WTC11 (cell line): ENCODE measurements around the gene GOSR2. TPM values are rescaled to one million over a fixed set of nuclear protein-coding genes. Genes with fewer than 3 reads are reported as not detected.

Experiments
- ATAC-seq: fragments of 200-7000 bp; cut with Tn5 transposase; 2 replicates; pipeline ENCODE4 v1.10.0; 2021; ENCODE audit warnings: mild to moderate bottlenecking, moderate library complexity
- CTCF ChIA-PET: fragments of 300-600 bp; sonication (Branson Sonifier 250); formaldehyde crosslinking; loops from one replicate; lab custom pipeline; 2021; ENCODE audit warnings: antibody characterized with exemption; lab: Charles Lee
- POLR2A ChIA-PET: fragments of 350-600 bp; sonication (Branson Sonifier 250); formaldehyde crosslinking; loops from one replicate; lab custom pipeline; 2021; ENCODE audit warnings: antibody characterized with exemption; lab: Charles Lee
- DNase-seq: peaks from one replicate; pipeline ENCODE4 v3.0.0; 2021; ENCODE audit warnings: low spot score
- H3K27ac Mint-ChIP-seq: 2 replicates; pipeline ENCODE4 v1.8.0; 2021; ENCODE audit warnings: mixed read lengths
- H3K27me3 Mint-ChIP-seq: 2 replicates; pipeline ENCODE4 v1.8.0; 2021; ENCODE audit warnings: low read depth, mild to moderate bottlenecking, moderate library complexity, mixed read lengths
- H3K36me3 Mint-ChIP-seq: 2 replicates; pipeline ENCODE4 v1.8.0; 2021; ENCODE audit warnings: mixed read lengths
- H3K4me1 Mint-ChIP-seq: 2 replicates; pipeline ENCODE4 v1.8.0; 2022; ENCODE audit warnings: mixed read lengths
- H3K4me3 Mint-ChIP-seq: 2 replicates; pipeline ENCODE4 v1.8.0; 2021; ENCODE audit warnings: mild to moderate bottlenecking, moderate library complexity, mixed read lengths
- H3K9me3 Mint-ChIP-seq: 2 replicates; pipeline ENCODE4 v1.8.0; 2021; ENCODE audit warnings: mixed read lengths
- ARID4B ChIP-seq: sonication (generic); formaldehyde crosslinking; IDR thresholded peaks from 2 replicates; pipeline ENCODE4 v1.8.0; 2023; ENCODE audit warnings: missing genetic modification reagents, mild to moderate bottlenecking, borderline replicate concordance
- ATF2 ChIP-seq: sonication (generic); formaldehyde crosslinking; IDR thresholded peaks from 2 replicates; pipeline ENCODE4 v1.8.1; 2022; ENCODE audit warnings: low read depth, missing genetic modification reagents, borderline replicate concordance
- CBFB ChIP-seq: sonication (generic); formaldehyde crosslinking; IDR thresholded peaks from 2 replicates; pipeline ENCODE4 v1.8.1; 2022; ENCODE audit warnings: mild to moderate bottlenecking, low read depth, missing genetic modification reagents
- CDX4 ChIP-seq: fragments of 250-450 bp; sonication (Bioruptor Pico); IDR thresholded peaks from 2 replicates; pipeline ENCODE4 v1.9.0; 2021; ENCODE audit warnings: moderate library complexity, mild to moderate bottlenecking, inconsistent platforms, borderline replicate concordance
- CTCF ChIP-seq: fragments of 200-600 bp; IDR thresholded peaks from 2 replicates; pipeline ENCODE4 v1.8.0; 2022; ENCODE audit warnings: antibody characterized with exemption
- ESRRA ChIP-seq: sonication (generic); formaldehyde crosslinking; IDR thresholded peaks from 2 replicates; pipeline ENCODE4 v1.8.1; 2022; ENCODE audit warnings: mild to moderate bottlenecking, missing genetic modification reagents, borderline replicate concordance
- ETV6 ChIP-seq: sonication (generic); formaldehyde crosslinking; IDR thresholded peaks from 2 replicates; pipeline ENCODE4 v1.8.1; 2022; ENCODE audit warnings: mild to moderate bottlenecking, missing genetic modification reagents
- JUN ChIP-seq: sonication (generic); formaldehyde crosslinking; IDR thresholded peaks from 2 replicates; pipeline ENCODE4 v1.8.0; 2023; ENCODE audit warnings: mild to moderate bottlenecking, missing genetic modification reagents
- MAX ChIP-seq: sonication (generic); formaldehyde crosslinking; IDR thresholded peaks from 2 replicates; pipeline ENCODE4 v1.8.0; 2022; ENCODE audit warnings: mild to moderate bottlenecking, missing genetic modification reagents
- SP1 ChIP-seq: sonication (generic); formaldehyde crosslinking; conservative IDR thresholded peaks from 2 replicates; pipeline ENCODE4 v1.8.1; 2022; ENCODE audit warnings: missing genetic modification reagents
- TCF7 ChIP-seq: sonication (generic); formaldehyde crosslinking; IDR thresholded peaks from 2 replicates; pipeline ENCODE4 v1.8.0; 2022; ENCODE audit warnings: mild to moderate bottlenecking, low read depth, missing genetic modification reagents, moderate library complexity
- TEAD1 ChIP-seq: sonication (generic); formaldehyde crosslinking; IDR thresholded peaks from 2 replicates; pipeline ENCODE4 v1.8.0; 2022; ENCODE audit warnings: mild to moderate bottlenecking, missing genetic modification reagents
- ZBTB21 ChIP-seq: sonication (generic); formaldehyde crosslinking; IDR thresholded peaks from 2 replicates; pipeline ENCODE4 v1.8.1; 2023; ENCODE audit warnings: mild to moderate bottlenecking, missing genetic modification reagents, borderline replicate concordance
- ZNF671 ChIP-seq: fragments of 250-450 bp; sonication (Bioruptor Pico); IDR thresholded peaks from 2 replicates; pipeline ENCODE4 v1.8.0; 2021; ENCODE audit warnings: mild to moderate bottlenecking
- total RNA-seq: library from RNA; stranded (reverse); gene quantifications from 3 replicates; pipeline ENCODE4 v1.2.3, GENCODE V29; 2021
- TF ChIP-seq, protein P1 (sequence below): fragments of 250-450 bp; sonication (Bioruptor Pico); IDR thresholded peaks from 2 replicates; pipeline ENCODE4 v1.8.0; 2021; ENCODE audit warnings: mild to moderate bottlenecking
- TF ChIP-seq, protein P2 (sequence below): sonication (generic); formaldehyde crosslinking; IDR thresholded peaks from 2 replicates; pipeline ENCODE4 v1.8.0; 2023; ENCODE audit warnings: mild to moderate bottlenecking, missing genetic modification reagents
- TF ChIP-seq, protein P3 (sequence below): sonication (generic); formaldehyde crosslinking; IDR thresholded peaks from 2 replicates; pipeline ENCODE4 v1.8.0; 2022; ENCODE audit warnings: mild to moderate bottlenecking, missing genetic modification reagents

GOSR2 gene
- total RNA-seq, 1 experiment from 2014 or later = 45.8 TPM

- TF ChIP-seq, protein P1, sequence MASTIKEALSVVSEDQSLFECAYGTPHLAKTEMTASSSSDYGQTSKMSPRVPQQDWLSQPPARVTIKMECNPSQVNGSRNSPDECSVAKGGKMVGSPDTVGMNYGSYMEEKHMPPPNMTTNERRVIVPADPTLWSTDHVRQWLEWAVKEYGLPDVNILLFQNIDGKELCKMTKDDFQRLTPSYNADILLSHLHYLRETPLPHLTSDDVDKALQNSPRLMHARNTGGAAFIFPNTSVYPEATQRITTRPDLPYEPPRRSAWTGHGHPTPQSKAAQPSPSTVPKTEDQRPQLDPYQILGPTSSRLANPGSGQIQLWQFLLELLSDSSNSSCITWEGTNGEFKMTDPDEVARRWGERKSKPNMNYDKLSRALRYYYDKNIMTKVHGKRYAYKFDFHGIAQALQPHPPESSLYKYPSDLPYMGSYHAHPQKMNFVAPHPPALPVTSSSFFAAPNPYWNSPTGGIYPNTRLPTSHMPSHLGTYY (CRISPR knock-in tag) = no peak
Observed at GRCh38 chr17:46944931-46945330, 22.0 kb downstream of the GOSR2 start (continued).

DNA sequence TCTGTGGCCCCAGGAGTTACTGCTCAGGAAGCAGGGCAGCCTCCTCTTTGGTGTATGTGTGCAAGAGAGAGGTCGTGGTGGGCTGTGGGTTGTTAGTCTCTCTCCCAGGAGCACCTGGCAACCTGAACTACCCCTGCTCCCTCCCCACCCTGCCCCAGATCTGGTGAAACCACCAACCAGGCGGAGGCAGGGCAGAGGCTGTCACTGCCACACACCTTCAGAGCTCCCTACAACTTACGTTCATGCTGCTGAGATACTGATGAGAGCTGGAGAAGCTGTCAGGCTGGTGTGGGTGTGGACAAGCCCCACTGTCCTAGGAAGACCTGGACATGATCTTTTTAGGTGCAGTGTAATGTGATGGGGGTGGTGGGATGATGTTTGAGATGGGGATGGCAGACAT is 24.3 kb downstream of the GOSR2 start:
- TF ChIP-seq ZBTB21 (CRISPR knock-in tag) = no peak
- TF ChIP-seq SP1 (CRISPR knock-in tag) = no peak
- TF ChIP-seq ETV6 (CRISPR knock-in tag) = no peak
- TF ChIP-seq TEAD1 (CRISPR knock-in tag) = no peak
- no peak for TF ChIP-seq CDX4 (CRISPR knock-in tag)
- ATAC-seq = no peak
- Mint-ChIP-seq H3K36me3 (peaks cover 7% of the 10 kb centered on the region; the same call in 1 of the 2 replicates), H3K4me3 (no peak overlapping the region), H3K9me3 (no peaks in the 10 kb centered on the region), H3K4me1 (peaks cover 30% of the 10 kb centered on the region), H3K27me3 (no peaks in the 10 kb centered on the region; the same call in 1 of the 2 replicates), H3K27ac (no peak overlapping the region)
- no peak for DNase-seq
- CTCF ChIA-PET = interaction anchor here (8.4 kb wide), 1 partner anchor 30 kb away, joined by 118 read pairs; the partner anchor contains the start of gene RPRML
- POLR2A ChIA-PET = no interaction called here

DNA sequence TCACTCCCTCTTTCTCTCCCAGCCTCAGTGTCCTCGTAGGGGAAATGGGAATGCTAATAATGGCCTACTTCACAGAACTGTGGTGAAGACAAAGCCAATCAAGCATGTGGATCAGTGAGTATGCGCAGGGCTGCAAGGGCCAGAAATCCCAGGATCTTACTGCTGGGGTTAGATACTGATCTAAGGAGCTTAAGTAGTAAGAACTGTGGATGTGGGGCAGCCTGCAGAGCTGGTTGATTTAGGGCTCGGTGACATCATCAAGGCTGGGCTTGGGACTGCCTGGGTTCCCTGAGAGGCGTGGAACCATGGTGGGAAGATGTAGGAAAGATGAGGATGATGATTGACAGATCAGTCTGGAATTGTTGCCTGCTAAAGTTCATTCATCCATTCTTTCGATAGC is 25.6 kb downstream of the GOSR2 start:
- ATAC-seq (no peak), DNase-seq (no peak)
- H3K4me3 Mint-ChIP-seq = no peak overlapping the region
- peaks cover 21% of the 10 kb centered on the region for H3K4me1 Mint-ChIP-seq
- H3K27ac Mint-ChIP-seq = no peak overlapping the region
- peaks cover under 1% of the 10 kb centered on the region; the same call in 1 of the 2 replicates for H3K27me3 Mint-ChIP-seq
- no peaks in the 10 kb centered on the region for H3K9me3 Mint-ChIP-seq
- peaks cover 11% of the 10 kb centered on the region for H3K36me3 Mint-ChIP-seq
- ChIA-PET CTCF (interaction anchor here (0.5 to 8.4 kb wide), 2 partner anchors 28 to 103 kb away, joined by 3 to 118 read pairs; partner anchors contain the start of gene RPRML), POLR2A (no interaction called here)
- no peak for TF ChIP-seq TCF7 (CRISPR knock-in tag)
- TF ChIP-seq ATF2 = no peak
- TF ChIP-seq TEAD1 (CRISPR knock-in tag) = no peak
- no peak for TF ChIP-seq ZNF671 (CRISPR knock-in tag)
- no peak for TF ChIP-seq MAX (CRISPR knock-in tag)
- TF ChIP-seq CBFB (CRISPR knock-in tag) = no peak
- TF ChIP-seq, protein P2, sequence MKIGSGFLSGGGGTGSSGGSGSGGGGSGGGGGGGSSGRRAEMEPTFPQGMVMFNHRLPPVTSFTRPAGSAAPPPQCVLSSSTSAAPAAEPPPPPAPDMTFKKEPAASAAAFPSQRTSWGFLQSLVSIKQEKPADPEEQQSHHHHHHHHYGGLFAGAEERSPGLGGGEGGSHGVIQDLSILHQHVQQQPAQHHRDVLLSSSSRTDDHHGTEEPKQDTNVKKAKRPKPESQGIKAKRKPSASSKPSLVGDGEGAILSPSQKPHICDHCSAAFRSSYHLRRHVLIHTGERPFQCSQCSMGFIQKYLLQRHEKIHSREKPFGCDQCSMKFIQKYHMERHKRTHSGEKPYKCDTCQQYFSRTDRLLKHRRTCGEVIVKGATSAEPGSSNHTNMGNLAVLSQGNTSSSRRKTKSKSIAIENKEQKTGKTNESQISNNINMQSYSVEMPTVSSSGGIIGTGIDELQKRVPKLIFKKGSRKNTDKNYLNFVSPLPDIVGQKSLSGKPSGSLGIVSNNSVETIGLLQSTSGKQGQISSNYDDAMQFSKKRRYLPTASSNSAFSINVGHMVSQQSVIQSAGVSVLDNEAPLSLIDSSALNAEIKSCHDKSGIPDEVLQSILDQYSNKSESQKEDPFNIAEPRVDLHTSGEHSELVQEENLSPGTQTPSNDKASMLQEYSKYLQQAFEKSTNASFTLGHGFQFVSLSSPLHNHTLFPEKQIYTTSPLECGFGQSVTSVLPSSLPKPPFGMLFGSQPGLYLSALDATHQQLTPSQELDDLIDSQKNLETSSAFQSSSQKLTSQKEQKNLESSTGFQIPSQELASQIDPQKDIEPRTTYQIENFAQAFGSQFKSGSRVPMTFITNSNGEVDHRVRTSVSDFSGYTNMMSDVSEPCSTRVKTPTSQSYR (CRISPR knock-in tag) = no peak
- TF ChIP-seq ESRRA (CRISPR knock-in tag) = no peak
- TF ChIP-seq, protein P3, sequence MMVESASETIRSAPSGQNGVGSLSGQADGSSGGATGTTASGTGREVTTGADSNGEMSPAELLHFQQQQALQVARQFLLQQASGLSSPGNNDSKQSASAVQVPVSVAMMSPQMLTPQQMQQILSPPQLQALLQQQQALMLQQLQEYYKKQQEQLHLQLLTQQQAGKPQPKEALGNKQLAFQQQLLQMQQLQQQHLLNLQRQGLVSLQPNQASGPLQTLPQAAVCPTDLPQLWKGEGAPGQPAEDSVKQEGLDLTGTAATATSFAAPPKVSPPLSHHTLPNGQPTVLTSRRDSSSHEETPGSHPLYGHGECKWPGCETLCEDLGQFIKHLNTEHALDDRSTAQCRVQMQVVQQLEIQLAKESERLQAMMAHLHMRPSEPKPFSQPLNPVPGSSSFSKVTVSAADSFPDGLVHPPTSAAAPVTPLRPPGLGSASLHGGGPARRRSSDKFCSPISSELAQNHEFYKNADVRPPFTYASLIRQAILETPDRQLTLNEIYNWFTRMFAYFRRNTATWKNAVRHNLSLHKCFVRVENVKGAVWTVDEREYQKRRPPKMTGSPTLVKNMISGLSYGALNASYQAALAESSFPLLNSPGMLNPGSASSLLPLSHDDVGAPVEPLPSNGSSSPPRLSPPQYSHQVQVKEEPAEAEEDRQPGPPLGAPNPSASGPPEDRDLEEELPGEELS (CRISPR knock-in tag) = no peak
- TF ChIP-seq ARID4B (CRISPR knock-in tag) = no peak
- TF ChIP-seq CTCF = no peak
- no peak for TF ChIP-seq JUN (CRISPR knock-in tag)
